Fibroblast of mammary gland (primary cell): ENCODE measurements around the gene PSG6.
"Not testable (repeated sequence)": the region's sequence is repeated elsewhere in the genome, so short reads cannot be mapped to it uniquely, and the experiment has no call there.

ENCODE experiments used
- DNase-seq: peaks from one replicate; pipeline ENCODE4 v3.0.0-alpha.2; 2010; ENCODE audit warnings: low read depth
- H3K4me3 ChIP-seq: 2 replicates; pipeline ENCODE4 v1.5.1; 2011; ENCODE audit warnings: low read depth, mild to moderate bottlenecking, low read length, moderate library complexity; ENCODE audit not compliant: control insufficient read depth
- CTCF ChIP-seq: conservative IDR thresholded peaks from 2 replicates; pipeline ENCODE4 v1.5.1; 2011; ENCODE audit warnings: low read depth, low read length, inconsistent platforms; ENCODE audit not compliant: control insufficient read depth, insufficient read depth

Gene PSG6

GRCh38 chr19:42930214-42930613 is 12.5 kb upstream of the PSG6 start:
- DNase-seq, result peak; percentile 45

GRCh38 chr19:42928896-42929295 is 11.2 kb upstream of the PSG6 start:
- H3K4me3 ChIP-seq, result no peak overlapping the region
- no peak for TF ChIP-seq CTCF
- DNase-seq, result no peak

More at GRCh38 chr19:42930214-42930613, 12.5 kb upstream of the PSG6 start:
- peak; percentile 35 for TF ChIP-seq CTCF
- not testable (repeated sequence) for H3K4me3 ChIP-seq

GRCh38 chr19:42926781-42927180 is 9.1 kb upstream of the PSG6 start:
- DNase-seq, result no peak
- no peak overlapping the region for H3K4me3 ChIP-seq
- TF ChIP-seq CTCF, result no peak

GRCh38 chr19:42923106-42923505 is 5.4 kb upstream of the PSG6 start:
- peak; percentile 71 for DNase-seq
- H3K4me3 ChIP-seq, result not testable (repeated sequence)
- peak; percentile 73 for TF ChIP-seq CTCF

GRCh38 chr19:42920971-42921370 is 3.3 kb upstream of the PSG6 start:
- DNase-seq, result not testable (repeated sequence)

GRCh38 chr19:42919757-42920079 is 2.0 kb upstream of the PSG6 start:
- no peak for DNase-seq
- no peak for TF ChIP-seq CTCF
- H3K4me3 ChIP-seq, result no peak overlapping the region

More at GRCh38 chr19:42920971-42921370, 3.3 kb upstream of the PSG6 start:
- H3K4me3 ChIP-seq, result not testable (repeated sequence)

- H3K4me3 ChIP-seq, result not testable (repeated sequence)
- peak; percentile 43 for TF ChIP-seq CTCF
- DNase-seq, result peak; percentile 11
Observed at GRCh38 chr19:42919070-42919756, 1.5 kb upstream of the PSG6 start.

- not testable (repeated sequence) for H3K4me3 ChIP-seq, DNase-seq
Observed at GRCh38 chr19:42918377-42919069, 829 bp upstream of the PSG6 start.

- not testable (repeated sequence) for DNase-seq, H3K4me3 ChIP-seq
Observed at GRCh38 chr19:42916931-42917330, 763 bp downstream of the PSG6 start.

- DNase-seq, H3K4me3 ChIP-seq: not testable (repeated sequence)
Observed at GRCh38 chr19:42913516-42913915, 4.2 kb downstream of the PSG6 start.

GRCh38 chr19:42912941-42913340 is 4.8 kb downstream of the PSG6 start:
- not testable (repeated sequence) for DNase-seq, H3K4me3 ChIP-seq
